Glomerular endothelial cell (primary cell): ENCODE measurements around the gene MYBPH. TPM values are rescaled to one million over a fixed set of nuclear protein-coding genes. Genes with fewer than 3 reads are reported as not detected.

Experiments used
- DNase-seq: peaks from one replicate; pipeline ENCODE4 v3.0.0-alpha.2; 2011; ENCODE audit warnings: low read depth, low spot score; ENCODE audit errors: extremely low read depth
- total RNA-seq: library from RNA; depleted of rRNA; stranded (reverse); fragments of >200 nt; gene quantifications from 2 replicates; pipeline ENCODE4 v1.2.3, GENCODE V29; 2015

Gene MYBPH, protein sequence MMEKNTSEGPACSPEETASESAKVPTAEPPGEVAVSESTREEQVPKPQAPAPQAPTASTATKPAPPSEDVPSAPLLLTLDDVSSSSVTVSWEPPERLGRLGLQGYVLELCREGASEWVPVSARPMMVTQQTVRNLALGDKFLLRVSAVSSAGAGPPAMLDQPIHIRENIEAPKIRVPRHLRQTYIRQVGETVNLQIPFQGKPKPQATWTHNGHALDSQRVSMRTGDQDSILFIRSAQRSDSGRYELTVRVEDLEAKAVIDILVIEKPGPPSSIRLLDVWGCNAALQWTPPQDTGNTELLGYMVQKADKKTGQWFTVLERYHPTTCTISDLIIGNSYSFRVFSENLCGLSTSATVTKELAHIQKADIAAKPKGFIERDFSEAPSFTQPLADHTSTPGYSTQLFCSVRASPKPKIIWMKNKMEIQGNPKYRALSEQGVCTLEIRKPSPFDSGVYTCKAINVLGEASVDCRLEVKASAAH
- not detected in 2 replicates for total RNA-seq

DNA sequence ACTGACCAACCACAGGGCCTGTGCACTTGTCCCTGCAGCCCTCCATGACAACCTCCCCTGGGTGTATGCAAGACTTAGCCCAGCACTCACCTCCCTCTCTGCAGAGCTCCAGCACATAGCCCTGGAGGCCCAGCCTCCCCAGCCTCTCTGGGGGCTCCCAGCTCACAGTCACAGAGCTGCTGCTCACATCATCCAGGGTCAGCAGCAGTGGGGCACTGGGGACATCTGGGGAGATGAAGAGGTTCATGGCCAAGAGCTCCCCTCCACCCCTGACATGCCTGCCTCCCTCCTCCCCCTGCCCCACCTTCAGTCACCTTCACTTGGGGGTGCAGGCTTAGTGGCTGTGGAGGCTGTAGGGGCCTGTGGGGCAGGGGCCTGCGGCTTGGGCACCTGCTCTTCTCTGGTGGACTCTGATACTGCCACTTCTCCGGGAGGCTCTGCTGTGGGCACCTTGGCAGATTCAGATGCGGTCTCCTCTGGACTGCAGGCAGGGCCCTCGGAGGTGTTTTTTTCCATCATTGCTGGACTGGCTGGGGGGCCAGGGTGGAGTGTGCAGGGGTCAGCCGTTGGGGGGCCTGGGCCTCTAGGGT lies at the start of gene MYBPH:
Gene MYBPH (minus strand): TSS at position 590 of the 590 bp plus-strand sequence. CDS start 71 bp downstream, at position 519.
- DNase-seq = no peak

DNA sequence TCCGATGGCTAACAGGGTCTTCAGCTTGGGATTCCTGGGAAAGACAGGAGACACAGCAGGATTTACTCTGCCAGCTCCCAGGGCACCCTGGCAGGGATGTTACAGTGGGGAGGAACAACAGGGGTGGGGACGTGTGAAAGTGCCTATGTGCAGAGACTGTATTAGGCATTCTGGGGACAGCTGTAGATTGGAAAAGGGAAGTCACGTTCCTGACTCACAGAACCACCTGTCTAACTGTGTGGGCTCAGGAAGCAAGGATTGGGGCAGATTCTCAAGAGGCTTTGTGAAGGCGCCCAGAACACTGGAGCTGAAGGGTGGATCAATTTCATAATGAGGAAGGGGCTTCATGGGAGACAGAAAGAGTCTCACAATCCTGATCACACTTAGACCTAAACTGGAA lies 49.4 kb upstream of the MYBPH start:
- no peak for DNase-seq

DNA sequence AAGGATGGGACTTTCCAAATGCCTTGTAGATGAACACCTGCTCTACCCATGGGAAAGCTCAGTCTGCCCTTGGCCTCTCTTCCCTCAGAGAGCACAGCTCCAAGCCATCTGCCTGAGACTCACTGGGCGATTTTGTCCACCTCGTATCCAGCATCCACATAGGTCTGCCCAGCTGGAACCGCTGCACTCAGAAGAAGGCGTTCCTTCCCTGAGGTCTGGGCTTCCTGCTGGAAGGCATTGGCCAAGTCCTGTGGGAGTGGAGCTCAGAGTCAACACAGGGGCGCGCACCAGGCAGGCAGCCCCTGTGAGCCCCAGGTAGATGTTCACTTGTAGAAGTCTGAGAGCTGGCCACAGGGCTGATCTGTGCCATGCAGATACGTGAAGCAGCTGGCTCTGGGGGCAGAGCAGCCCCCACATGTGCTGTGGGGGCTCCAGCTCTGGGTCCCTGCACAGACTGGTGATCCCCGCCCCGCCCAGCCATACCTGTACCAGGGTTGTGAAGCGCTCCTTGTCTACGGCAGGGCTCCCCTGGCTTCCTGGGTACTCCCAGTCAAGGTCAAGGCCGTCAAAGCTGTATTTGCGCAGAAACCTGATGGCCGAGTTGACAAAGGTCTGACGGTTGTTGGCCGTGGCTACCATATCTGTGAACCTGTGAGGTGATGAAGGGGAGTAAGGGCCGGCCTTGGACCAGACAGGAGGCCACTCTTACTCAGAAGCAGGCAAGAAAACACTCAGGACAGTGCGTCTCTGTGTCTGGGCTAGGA lies 47.6 kb upstream of the MYBPH start:
- DNase-seq = no peak

DNA sequence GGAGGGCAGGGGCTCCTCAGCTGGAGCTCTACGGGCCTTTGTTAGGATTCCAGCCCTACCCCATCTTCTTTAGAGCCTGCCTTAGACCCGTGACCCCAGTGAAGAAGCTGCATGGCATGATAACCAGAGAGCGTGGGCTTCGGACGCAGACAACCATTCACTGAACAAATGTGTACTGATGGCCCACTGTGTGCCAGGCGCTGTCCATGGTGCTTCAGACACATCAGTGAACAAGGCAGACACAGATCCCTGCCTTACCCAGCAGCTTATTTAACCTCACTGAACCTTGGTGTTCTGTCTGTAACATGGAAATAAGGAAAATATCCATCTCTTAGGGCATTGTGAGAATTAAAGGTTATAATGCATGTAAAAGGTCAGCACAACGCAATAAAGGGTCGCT lies 44.3 kb upstream of the MYBPH start:
- DNase-seq = no peak

DNA sequence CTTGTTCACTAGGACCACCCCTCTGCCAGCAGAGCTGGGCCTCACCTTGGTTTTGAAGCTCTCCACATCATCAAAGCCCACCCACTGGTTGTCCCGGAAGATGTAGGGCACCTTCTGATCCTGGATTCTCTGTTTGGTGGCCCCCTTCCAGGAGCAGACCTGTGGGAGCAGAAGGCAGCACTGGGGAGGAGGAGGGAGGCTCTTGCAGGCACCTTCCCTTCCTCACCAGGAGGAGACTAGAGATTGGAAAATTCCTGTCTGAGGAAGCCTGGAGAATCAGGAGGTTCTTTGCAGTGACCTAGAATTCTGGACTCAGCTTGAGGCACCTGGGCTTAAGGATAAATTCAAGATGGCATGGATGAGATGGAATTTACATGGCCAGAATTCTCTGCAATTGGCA lies 43.5 kb upstream of the MYBPH start:
- DNase-seq = no peak

DNA sequence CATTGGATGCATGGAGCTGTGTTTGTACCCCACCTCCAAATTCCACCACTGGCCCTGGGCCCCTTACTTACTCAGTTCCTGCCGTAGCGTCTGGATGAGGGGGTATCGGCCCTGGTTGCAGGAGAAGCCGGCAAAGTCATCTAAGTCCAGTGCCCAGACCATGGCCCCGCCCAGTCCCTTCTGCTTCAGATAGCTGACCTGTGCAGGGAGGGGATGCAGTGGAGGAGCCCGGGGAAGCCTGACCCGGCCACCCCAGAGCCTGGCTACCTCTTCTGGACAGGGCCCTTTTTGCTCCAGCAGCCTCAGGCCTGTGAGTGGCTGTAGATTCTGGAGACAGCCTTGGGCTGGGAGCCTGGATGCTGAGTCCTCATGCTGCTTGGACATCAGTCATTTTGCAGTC lies 42.0 kb upstream of the MYBPH start:
- no peak for DNase-seq

DNA sequence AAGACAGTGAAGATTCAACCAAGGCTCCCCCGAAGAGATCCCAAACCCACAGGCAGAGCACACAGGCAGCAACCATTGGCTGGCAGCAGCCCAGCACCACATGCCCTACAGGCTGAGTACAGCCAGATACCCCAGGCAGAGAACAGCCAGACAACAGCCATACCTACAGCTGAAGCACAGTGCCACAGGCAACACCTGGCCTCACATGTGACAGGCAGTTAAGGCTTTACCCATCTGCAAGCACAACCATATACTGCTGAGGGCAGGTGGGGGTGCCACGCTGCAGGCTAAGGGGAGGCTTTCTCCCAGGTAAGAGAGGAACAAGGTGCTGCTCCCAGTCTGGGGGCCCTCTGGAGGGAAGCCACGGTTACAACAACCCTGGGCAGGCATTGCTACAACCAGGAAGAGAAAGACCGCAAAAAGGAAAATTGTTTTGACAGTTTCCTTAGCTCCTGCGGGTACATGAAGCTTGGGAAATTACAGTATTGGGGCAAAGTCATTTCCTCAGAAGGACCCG lies 41.6 kb upstream of the MYBPH start:
- DNase-seq = no peak

DNA sequence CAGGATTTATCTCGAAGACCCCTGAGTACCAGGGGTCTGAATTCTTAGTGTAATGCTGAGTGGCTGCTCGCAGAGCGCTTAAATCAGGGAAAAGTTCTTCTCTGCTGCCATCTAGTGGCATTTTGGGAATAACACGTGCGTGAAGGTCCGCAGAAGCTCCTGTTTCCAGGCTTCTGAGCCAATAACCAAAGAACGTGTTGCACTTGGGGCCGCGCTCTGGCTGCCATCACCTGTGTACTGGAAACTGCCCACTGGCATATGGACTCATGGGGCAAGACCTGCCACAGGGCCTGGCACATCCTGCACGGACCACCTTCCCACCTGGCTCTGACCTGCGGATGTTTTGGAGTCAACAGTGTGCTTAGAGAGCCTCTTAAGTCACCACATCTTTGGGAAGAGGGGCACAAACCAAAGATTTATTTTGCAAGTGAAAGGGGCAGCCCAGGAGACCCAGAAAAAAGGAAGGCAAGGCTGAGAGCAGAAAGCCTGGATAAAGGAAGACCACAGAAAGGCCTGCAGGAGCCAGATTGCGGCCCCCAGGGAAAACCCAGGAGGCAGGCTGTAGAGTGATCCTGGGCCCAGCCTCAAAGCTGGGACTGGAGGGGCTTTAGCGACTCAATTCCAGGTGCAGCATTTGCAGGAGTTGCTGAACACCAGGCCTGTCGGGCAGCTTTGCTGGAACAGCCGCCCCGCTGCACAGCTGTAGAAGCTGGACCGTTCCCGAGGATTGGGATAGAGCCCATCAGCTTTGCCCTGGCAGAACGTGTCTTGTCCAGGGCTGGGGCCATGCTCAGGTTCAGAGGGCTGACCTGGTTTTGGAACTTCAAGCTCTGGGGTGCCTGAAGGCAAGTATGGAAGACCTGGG lies 40.9 kb upstream of the MYBPH start:
- DNase-seq = peak; percentile 23

DNA sequence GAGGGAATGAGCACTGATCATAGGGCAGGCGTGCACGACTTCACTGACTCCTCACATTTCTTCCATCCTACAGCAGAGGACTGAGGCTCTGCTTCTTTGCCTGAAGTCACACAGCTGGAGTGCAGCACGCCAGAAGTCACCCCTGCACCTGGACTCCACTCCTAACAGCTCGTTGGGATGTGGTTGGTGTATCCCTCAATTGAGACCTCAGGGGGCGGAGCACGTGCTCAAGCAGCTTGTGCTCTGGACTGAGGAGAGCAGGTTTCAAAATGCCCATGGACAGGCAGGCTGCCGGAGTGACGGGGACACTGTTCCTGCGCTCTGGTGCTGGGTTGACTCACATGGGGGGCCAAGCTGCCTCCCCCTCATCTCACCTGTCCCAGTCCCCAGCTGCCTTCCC lies 39.9 kb upstream of the MYBPH start:
- no peak for DNase-seq

DNA sequence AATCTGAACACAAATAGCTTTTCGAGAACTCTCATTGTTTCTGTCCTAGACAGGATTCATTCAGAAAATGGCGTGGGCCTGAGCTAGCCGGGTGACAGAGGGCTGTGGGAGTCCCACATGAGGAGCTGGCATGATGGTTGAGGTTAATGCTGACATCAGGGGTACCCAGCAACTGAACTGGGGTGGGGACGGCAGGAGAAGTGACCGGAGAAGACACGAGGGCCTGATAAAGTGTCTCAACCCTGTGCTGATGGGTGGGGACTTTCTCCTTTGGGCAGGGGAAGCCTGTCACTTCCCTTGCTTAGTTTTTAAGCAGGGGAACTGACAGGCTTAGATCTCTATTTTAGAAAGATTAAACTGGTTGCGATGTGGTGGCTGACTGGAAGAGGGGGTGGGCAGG lies 39.2 kb upstream of the MYBPH start:
- no peak for DNase-seq

DNA sequence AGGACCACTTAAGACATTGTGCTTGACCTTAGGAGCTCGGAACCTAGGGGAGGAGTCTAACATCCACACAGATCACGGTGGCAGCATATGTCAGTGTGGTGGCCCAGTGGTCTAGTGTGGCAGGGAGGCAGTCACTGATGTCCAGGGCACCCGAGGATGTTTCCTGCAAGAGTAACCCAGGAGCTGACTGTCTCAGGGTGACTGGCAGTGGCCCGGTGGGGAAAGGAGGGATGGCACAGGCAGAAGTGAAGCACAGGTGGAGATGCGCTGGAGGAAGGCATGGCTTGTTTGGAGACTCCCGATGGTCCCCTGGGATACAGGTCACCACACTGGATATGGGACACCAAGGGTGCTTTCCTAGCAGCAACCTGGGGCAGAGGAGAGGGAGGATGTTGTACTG lies 37.5 kb upstream of the MYBPH start:
- DNase-seq = no peak

DNA sequence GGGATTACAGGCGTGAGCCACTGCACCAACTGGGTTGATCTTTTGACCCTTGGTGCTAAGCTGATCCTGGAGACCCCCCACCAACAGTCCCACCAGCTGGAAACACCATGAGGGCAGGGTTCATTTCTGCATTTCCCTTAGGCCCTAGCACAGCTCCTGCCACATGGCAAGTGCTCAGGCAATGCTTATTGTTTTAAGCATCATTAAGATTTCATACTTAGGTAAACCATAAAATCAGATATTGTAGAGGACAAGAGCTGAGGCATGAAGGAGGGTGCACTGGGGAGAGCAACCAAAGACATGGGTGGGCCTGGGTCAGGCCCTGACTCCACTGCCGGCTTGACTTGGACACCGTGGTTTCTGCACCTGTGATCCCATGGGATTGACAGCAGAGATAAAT lies 36.2 kb upstream of the MYBPH start:
- DNase-seq = no peak

DNA sequence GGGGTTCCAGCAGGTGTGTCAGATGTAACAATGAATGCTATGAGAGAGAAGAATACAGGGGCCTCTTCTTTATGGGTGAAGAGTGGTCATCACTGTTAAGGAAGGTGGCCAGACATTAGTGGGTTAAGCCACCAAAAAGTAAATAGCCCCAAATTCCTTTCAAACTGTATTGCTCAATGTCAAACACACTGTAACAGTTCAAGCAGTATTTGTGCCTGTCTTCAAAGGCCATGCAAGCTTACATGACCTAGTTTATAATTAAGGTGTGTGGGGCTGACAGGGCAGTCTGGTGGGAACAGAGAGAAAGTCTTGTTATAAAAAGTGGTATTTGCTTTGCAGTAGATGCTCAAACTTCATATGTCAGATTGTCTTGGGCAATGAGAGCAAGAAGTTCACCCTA lies 35.4 kb upstream of the MYBPH start:
- no peak for DNase-seq

DNA sequence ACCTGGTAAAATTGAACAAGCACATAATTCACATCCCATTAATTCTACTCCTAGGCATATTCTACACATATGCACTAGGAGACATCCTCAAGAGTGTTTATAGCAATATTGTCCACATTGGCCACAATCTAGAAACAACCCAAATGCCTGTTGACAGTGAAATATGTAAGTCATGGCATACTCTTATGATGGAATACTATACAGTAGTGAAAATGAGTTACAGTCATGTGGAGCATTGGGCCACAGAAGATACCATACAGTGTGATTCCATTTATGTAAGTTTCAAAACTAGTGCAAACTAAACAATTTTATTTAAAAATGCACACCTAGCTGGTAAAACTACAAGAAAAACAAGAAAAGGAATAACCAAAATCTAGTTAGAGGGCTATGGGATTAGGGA lies 34.7 kb upstream of the MYBPH start:
- DNase-seq = no peak

DNA sequence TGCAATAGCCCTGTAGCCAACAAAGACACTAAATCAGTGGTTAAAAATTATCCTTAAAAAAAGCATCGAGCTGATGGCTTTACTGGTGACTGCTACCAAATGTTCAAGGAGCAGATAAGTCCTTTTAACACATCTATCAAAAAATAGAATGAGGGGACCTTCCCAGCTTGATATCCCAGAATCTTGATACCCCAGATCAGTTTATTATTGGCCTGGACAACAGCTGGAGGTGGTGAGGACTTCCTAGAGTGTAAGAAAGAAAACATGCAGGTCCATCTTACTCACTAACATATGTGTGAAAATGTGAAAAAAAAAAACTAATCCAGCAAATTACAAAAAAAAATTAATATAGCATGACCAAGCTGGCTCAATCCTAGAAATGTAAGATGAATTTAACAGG lies 32.6 kb upstream of the MYBPH start:
- no peak for DNase-seq

DNA sequence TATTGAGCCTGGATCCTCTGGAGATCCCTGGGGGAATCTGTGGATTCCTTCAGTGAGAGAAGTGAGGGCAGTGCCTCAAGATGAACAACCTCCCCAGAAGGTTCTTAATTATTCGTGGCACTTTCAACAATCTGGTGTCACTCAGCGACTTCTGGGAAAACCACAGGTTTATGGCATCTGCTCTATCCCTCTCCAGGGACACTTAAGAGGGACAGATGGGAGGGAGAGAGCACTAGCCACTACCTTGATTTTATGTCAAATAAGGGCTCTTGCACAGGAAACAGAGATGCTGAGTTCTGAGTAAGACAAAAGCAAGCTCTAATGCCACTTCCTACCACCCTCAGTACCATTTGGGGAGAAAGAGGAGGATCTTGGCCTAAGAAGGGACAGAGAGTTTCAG lies 32.1 kb upstream of the MYBPH start:
- DNase-seq = no peak

DNA sequence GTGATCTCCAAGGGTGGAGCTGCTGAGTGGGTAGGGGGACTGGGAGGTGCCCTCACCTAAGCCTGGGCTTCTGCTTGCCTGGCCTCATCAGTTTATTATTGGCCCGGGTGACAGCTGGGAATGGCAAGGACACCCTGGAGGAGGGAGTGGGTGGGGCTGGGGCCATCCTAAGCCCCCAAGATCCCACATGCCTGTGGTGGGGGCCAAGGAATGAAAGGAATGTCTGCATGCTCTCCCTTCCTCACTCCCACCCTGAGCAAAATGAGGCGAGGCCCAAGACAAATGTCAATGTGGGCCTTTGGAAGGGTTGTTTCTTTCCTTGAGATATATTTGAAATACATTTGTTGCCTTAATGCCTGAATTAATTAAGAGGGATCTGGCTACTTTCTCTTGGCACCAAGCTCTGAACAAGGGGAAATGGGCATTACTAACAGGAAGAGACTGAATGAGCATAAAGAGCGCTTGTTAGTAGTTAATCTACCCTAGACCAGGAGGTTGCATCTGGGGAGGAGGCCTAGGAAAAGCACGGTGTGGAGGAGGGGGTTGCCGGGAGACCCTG lies 30.6 kb upstream of the MYBPH start:
- no peak for DNase-seq

DNA sequence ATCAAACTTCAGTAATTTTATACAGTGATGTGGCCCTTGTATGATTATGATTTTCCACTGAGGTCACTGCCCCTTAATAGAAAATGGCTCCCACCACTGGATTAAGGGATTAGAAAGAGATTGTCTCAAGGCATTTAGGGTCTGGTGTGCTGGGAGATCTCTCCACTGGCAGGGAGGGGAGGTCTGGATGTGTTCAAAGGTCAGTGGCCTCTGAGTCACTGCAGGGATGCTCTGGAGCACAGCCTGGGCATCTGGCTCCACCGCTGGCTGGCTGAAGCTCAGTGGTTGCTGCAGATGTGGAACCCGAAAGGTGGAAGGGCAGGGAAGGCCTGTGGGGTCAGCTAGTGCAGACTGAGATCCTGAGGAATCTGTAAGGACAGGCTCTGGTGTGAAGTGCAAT lies 29.1 kb upstream of the MYBPH start:
- no peak for DNase-seq

DNA sequence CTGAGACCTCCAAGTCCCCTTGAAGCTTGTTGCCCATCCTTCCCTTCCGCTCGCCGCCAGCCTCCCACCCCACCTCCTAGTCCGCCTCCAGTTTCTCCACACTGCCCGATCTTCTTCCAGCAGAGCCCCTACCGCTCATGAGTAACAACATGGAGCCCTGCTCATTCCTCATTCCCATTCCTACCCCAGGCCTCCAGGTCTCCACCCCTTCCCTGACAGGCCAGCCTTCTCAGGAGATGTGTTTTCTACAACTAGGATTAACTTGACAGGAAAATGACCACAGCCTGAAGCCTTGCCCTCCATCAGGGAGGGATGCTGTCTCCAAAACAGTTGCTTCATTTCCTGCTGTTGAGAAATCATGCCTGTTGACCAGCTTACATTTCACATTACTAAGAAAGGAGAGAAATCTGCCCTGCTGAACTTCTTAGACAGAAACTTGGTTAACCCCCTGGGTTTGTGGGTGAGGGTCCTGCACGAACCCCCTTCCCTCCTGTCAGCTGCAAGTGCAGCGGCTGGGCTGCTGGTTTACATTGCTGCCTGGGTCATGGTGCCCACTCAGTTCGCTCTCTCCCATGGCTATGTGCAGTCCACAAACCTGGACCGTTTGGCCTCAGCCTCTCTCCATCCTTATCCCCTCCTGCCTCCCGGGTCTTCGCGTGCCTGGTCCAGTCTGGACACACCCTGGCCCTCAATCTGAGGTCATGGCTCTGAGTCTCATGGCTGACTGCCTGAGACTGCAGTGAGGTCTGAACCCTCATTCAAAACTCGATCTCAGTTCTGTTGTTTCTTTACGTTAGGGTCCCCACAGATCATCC lies 27.0 kb upstream of the MYBPH start:
- DNase-seq = no peak
